Measurements from ENCODE around the gene PPP1R12C. TPM values are rescaled to one million over a fixed set of nuclear protein-coding genes. Genes with fewer than 3 reads are reported as not detected.

The PPP1R12C gene
- polyA plus RNA-seq, 1 experiment: 50.8 TPM

- CTCF ChIA-PET: no interaction called here
- TF ChIP-seq CTCF (IDR thresholded peaks at IDR 0.05; ENCODE audit: insufficient read depth, low read depth, low read length): no peak
- DNase-seq (ENCODE audit: low read depth): no peak
- no peak overlapping the region for H3K4me3 ChIP-seq (ENCODE audit: low read depth, low read length)
- POLR2A ChIA-PET: no interaction called here
- H3K27me3 ChIP-seq (ENCODE audit: control insufficient read depth, insufficient read depth, low read length): peaks cover 19% of the 10 kb centered on the region
- H3K36me3 ChIP-seq (ENCODE audit: control insufficient read depth, insufficient read depth, low read length): no peaks in the 10 kb centered on the region
Observed at GRCh38 chr19:55083004-55083850, 34.2 kb downstream of the PPP1R12C start.

- H3K36me3 ChIP-seq (ENCODE audit: control insufficient read depth, insufficient read depth, low read length): no peaks in the 10 kb centered on the region
- H3K4me3 ChIP-seq (ENCODE audit: low read depth, low read length): no peak overlapping the region
- ChIA-PET CTCF (no interaction called here), POLR2A (no interaction called here)
- peaks cover 19% of the 10 kb centered on the region for H3K27me3 ChIP-seq (ENCODE audit: control insufficient read depth, insufficient read depth, low read length)
- no peak for DNase-seq (ENCODE audit: low read depth)
- no peak for TF ChIP-seq CTCF (IDR thresholded peaks at IDR 0.05; ENCODE audit: insufficient read depth, low read depth, low read length)
Observed at GRCh38 chr19:55082020-55082851, 35.2 kb downstream of the PPP1R12C start.

GRCh38 chr19:55081770-55082019 is 35.7 kb downstream of the PPP1R12C start:
- TF ChIP-seq CTCF (IDR thresholded peaks at IDR 0.05; ENCODE audit: insufficient read depth, low read depth, low read length): no peak
- Histone ChIP-seq H3K4me3 (ENCODE audit: low read depth, low read length) (no peak overlapping the region), H3K36me3 (ENCODE audit: control insufficient read depth, insufficient read depth, low read length) (no peaks in the 10 kb centered on the region), H3K27me3 (ENCODE audit: control insufficient read depth, insufficient read depth, low read length) (peaks cover 19% of the 10 kb centered on the region)
- no peak for DNase-seq (ENCODE audit: low read depth)
- CTCF ChIA-PET: no interaction called here
- POLR2A ChIA-PET: no interaction called here

- TF ChIP-seq CTCF (IDR thresholded peaks at IDR 0.05; ENCODE audit: insufficient read depth, low read depth, low read length): no peak
- Histone ChIP-seq H3K36me3 (ENCODE audit: control insufficient read depth, insufficient read depth, low read length) (no peaks in the 10 kb centered on the region), H3K27me3 (ENCODE audit: control insufficient read depth, insufficient read depth, low read length) (peaks cover 19% of the 10 kb centered on the region), H3K4me3 (ENCODE audit: low read depth, low read length) (peak overlapping the region; percentile 47)
- ChIA-PET CTCF (interaction anchor here (1.3 kb wide), 1 partner anchor 8 kb away, joined by 4 read pairs; no protein-coding TSS in a partner anchor), POLR2A (no interaction called here)
- no peak for DNase-seq (ENCODE audit: low read depth)
Observed at GRCh38 chr19:55080968-55081769, 36.3 kb downstream of the PPP1R12C start.
